Spleen (tissue), 7 donors: ENCODE measurements around the gene BFSP1.

Source experiments
- CTCF ChIP-seq, 11 experiments: fragments of 200-600 bp in 7 of 11; fragments of 450-650 bp in 4 of 11; sonication (generic) in 4 of 11; IDR thresholded peaks in 8 of 11; conservative IDR thresholded peaks in 3 of 11; 1 replicate in 7 of 11; 2 replicates in 4 of 11; pipeline versions ENCODE4 v1.4.0 to v1.8.0; 2016 to 2021; ENCODE audit warnings: antibody characterized with exemption in 11 of 11, inconsistent platforms in 4 of 11, mild to moderate bottlenecking in 1 of 11
- POLR2A ChIP-seq, 3 donors: fragments of 450-650 bp; IDR thresholded peaks; one replicate each; pipeline ENCODE4 v1.5.1; 2017; ENCODE audit warnings: antibody characterized with exemption in 3 of 3, mild to moderate bottlenecking in 1 of 3
- POLR2AphosphoS5 ChIP-seq, 3 donors: sonication (generic); formaldehyde crosslinking; IDR thresholded peaks; one replicate each; pipeline ENCODE4 v1.5.1; 2017; ENCODE audit warnings: antibody characterized with exemption in 3 of 3
- donor health status: DM: no; HTN: no; CAD: no; lungs with moderate emphysema.
- donor health status: DM: no; HTN: no; CAD: no.
- donor health status: DM: no; HTN: no; CAD: no.

DNA sequence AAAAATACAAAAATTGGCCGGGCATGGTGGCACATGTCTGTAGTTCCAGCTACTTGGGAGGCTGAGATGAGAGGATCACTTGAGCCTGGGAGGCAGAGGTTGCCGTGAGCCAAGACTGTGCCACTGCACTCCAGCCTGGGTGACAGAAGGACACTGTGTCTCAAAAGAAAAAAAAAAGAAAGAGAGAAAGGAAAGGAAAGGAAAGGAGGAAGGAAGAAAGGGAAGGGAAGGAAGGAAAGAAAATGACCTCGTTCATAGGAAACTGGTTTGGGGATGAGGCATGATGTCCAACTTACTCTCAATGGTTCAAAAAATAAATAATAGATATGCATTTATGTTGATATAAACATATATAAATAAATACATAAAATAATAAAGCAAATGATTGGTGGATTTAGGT lies 6.8 kb upstream of the BFSP1 start:
- no peak for TF ChIP-seq CTCF (IDR thresholded peaks at IDR 0.05 in 8 of 11, conservative IDR thresholded peaks at IDR 0.05 in 3 of 11)
- no peak for TF ChIP-seq POLR2AphosphoS5 (IDR thresholded peaks at IDR 0.05)
- TF ChIP-seq POLR2A (IDR thresholded peaks at IDR 0.05): no peak
